ENCODE results near the gene LRRC61. TPM values are rescaled to one million over a fixed set of nuclear protein-coding genes. Genes with fewer than 3 reads are reported as not detected.
"Not testable (repeated sequence)": the region's sequence is repeated elsewhere in the genome, so short reads cannot be mapped to it uniquely, and the experiment has no call there.

Gene LRRC61
- total RNA-seq, 2 donors from 2014 or later = 9.7 to 9.8 TPM

GRCh38 chr7:150385302-150385723 is 62.2 kb downstream of the LRRC61 start:
- DNase-seq (ENCODE audit: low spot score) = no peak
- no peaks in the 10 kb centered on the region for H3K27me3 ChIP-seq
- H3K4me1 ChIP-seq = peaks cover 0 to 33% of the 10 kb centered on the region in 2 donors
- no peaks in the 10 kb centered on the region for H3K9me3 ChIP-seq
- TF ChIP-seq CTCF (IDR thresholded peaks at IDR 0.05) = no peak
- H3K36me3 ChIP-seq = no peaks in the 10 kb centered on the region
- no peak overlapping the region for H3K4me3 ChIP-seq
- H3K27ac ChIP-seq = no peak overlapping the region

GRCh38 chr7:150385884-150386283 is 62.7 kb downstream of the LRRC61 start:
- not testable (repeated sequence) for H3K36me3 ChIP-seq; H3K27me3 ChIP-seq; H3K9me3 ChIP-seq; H3K27ac ChIP-seq; DNase-seq (ENCODE audit: low spot score); H3K4me3 ChIP-seq
- H3K4me1 ChIP-seq = peaks cover 0 to 27% of the 10 kb centered on the region in 2 donors

Other genes with a start within 250 kb of the LRRC61 start
- 1 to 10 TPM; 3.2 to 4.1 TPM for gene ACTR3C, start 190 bp downstream of the LRRC61 start, total RNA-seq
- 100 to 1,000 TPM; 105 to 197 TPM for gene RARRES2, start 18.3 kb downstream of the LRRC61 start, total RNA-seq
- gene REPIN1, start 45.5 kb downstream of the LRRC61 start, total RNA-seq = 100 to 1,000 TPM in 1 of 2 donors, 10 to 100 TPM in 1; 100.0 to 110 TPM
- 1 to 10 TPM; 4.1 to 6.2 TPM for gene ZNF775, start 56.0 kb downstream of the LRRC61 start, total RNA-seq
- gene GIMAP8, start 127.3 kb downstream of the LRRC61 start, total RNA-seq = 1 to 10 TPM; 6.6 to 9.6 TPM
- gene GIMAP7, start 191.5 kb downstream of the LRRC61 start, total RNA-seq = 10 to 100 TPM; 12.7 to 12.9 TPM
- gene GIMAP4, start 244.0 kb downstream of the LRRC61 start, total RNA-seq = 10 to 100 TPM; 22.3 to 23.5 TPM

All from right atrium auricular region (tissue), 2 donors.